ENCODE measurements around the gene VEGFB.

Gene VEGFB

GRCh38 chr11:64225608-64226506 is 8.5 kb upstream of the VEGFB start, which contains the start of the genes NUDT22 and TRPT1:
NUDT22 (plus strand) TSS chr11:64226274; CDS start chr11:64226653, 379 bp downstream.
TRPT1 (minus strand) TSS chr11:64226186; CDS start chr11:64225860, 326 bp downstream.
- peak; percentile 38 for TF ChIP-seq CTCF (IDR thresholded peaks at IDR 0.05; ENCODE audit: control insufficient read depth, insufficient read depth, low read depth, low read length, missing control alignments)
- peak within 1 kb of the TSS; percentile 87 for H3K4me3 ChIP-seq (ENCODE audit: control insufficient read depth, low read depth, low read length)
- no peak for DNase-seq (ENCODE audit: low read depth)

- no peak for TF ChIP-seq CTCF (IDR thresholded peaks at IDR 0.05; ENCODE audit: control insufficient read depth, insufficient read depth, low read depth, low read length, missing control alignments)
- peak overlapping the region; percentile 87 for H3K4me3 ChIP-seq (ENCODE audit: control insufficient read depth, low read depth, low read length)
- DNase-seq (ENCODE audit: low read depth) = no peak
Observed at GRCh38 chr11:64226507-64227051, 7.8 kb upstream of the VEGFB start.

- peak overlapping the region; percentile 87 for H3K4me3 ChIP-seq (ENCODE audit: control insufficient read depth, low read depth, low read length)
- no peak for DNase-seq (ENCODE audit: low read depth)
- TF ChIP-seq CTCF (IDR thresholded peaks at IDR 0.05; ENCODE audit: control insufficient read depth, insufficient read depth, low read depth, low read length, missing control alignments) = no peak
Observed at GRCh38 chr11:64227405-64227956, 6.9 kb upstream of the VEGFB start.

GRCh38 chr11:64229090-64229743 is 5.2 kb upstream of the VEGFB start:
- H3K4me3 ChIP-seq (ENCODE audit: control insufficient read depth, low read depth, low read length) = no peak overlapping the region
- no peak for TF ChIP-seq CTCF (IDR thresholded peaks at IDR 0.05; ENCODE audit: control insufficient read depth, insufficient read depth, low read depth, low read length, missing control alignments)
- DNase-seq (ENCODE audit: low read depth) = no peak

- TF ChIP-seq CTCF (IDR thresholded peaks at IDR 0.05; ENCODE audit: control insufficient read depth, insufficient read depth, low read depth, low read length, missing control alignments) = no peak
- H3K4me3 ChIP-seq (ENCODE audit: control insufficient read depth, low read depth, low read length) = peak overlapping the region; percentile 96
- DNase-seq (ENCODE audit: low read depth) = no peak
Observed at GRCh38 chr11:64229744-64230170, 4.6 kb upstream of the VEGFB start.

Measured in AG09309 (cell line).